Measurements from ENCODE around the gene PTPRK. TPM values are rescaled to one million over a fixed set of nuclear protein-coding genes. Genes with fewer than 3 reads are reported as not detected.

PTPRK gene
- total and polyA plus RNA-seq, 2 of the 8 experiments (the other 6 are each of a cell fraction or from before 2014, with no cell fraction given): 11.4 to 47.3 TPM

DNA sequence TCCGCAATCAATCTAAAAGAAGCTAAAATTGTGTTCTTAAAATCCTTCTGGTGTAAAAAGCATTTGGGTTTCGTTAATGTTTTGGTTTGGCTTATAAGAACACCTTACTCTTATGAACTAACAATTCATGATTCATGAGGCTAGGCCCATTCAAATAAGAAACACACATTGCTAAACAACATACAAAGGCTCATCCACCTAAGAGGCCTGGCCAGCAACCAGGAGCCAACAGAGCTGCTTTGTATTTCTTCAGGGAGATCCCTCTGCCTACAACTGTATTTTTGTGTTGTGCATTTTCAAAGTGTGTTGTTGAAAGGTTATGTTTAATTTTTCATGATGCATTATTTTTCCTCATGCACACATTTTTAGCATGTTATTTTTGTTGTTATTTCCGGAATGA is 98.6 kb downstream of the PTPRK start:
- Histone ChIP-seq H4K91ac (replicated peaks; ENCODE audit: insufficient read length, low read length) (no peak overlapping the region), H4K20me1 (replicated peaks in 1 of 2; ENCODE audit: control insufficient read depth in 1 of 2, insufficient read depth in 2 of 2, low read length in 2 of 2) (no peaks in the 10 kb centered on the region), H3K36me3 (ENCODE audit: control insufficient read depth in 2 of 4, insufficient read depth in 4 of 4, low read length in 3 of 4) (no peaks in the 10 kb centered on the region), H3K23me2 (ENCODE audit: low read depth, low read length) (no peaks in the 10 kb centered on the region), H3K23ac (ENCODE audit: insufficient read length) (no peak overlapping the region), H2AK5ac (ENCODE audit: low read depth, low read length) (no peak overlapping the region), H3K56ac (replicated peaks; ENCODE audit: insufficient read length, low read depth, low read length) (no peak overlapping the region), H3K4me1 (replicated peaks in 1 of 4; ENCODE audit: control insufficient read depth in 3 of 4, insufficient read depth in 4 of 4, low read length in 3 of 4) (no peaks in the 10 kb centered on the region), H4K5ac (ENCODE audit: insufficient read length, low read depth, low read length) (no peak overlapping the region), H2AFZ (ENCODE audit: low read length) (no peak overlapping the region), H4K8ac (ENCODE audit: extremely low read depth, insufficient read depth, low read length) (no peak overlapping the region), H2BK20ac (ENCODE audit: low read length) (no peak overlapping the region), H3K18ac (ENCODE audit: extremely low read depth, low read length) (no peak overlapping the region), H3K9ac (replicated peaks in 1 of 4; ENCODE audit: extremely low read depth in 1 of 4, low read depth in 3 of 4, low read length in 3 of 4) (no peak overlapping the region), H3K27me3 (replicated peaks in 1 of 4; ENCODE audit: control insufficient read depth in 3 of 4, extremely low read depth in 1 of 4, insufficient read depth in 3 of 4, low read length in 3 of 4) (no peaks in the 10 kb centered on the region), H3K4me2 (ENCODE audit: insufficient read depth in 1 of 2, low read depth in 2 of 2, low read length in 2 of 2) (no peak overlapping the region), H3K4me3 (ENCODE audit: extremely low read depth in 1 of 4, insufficient read depth in 2 of 4, low read depth in 3 of 4, low read length in 4 of 4) (no peak overlapping the region), H3K14ac (ENCODE audit: insufficient read length) (no peak overlapping the region), H3K79me2 (ENCODE audit: control insufficient read depth in 1 of 2, insufficient read depth in 2 of 2, low read length in 2 of 2) (peaks cover 0 to 13% of the 10 kb centered on the region in 2 experiments; a peak in 1 of 4 replicates), H3K27ac (ENCODE audit: low read depth, low read length) (no peak overlapping the region), H3K4ac (replicated peaks; ENCODE audit: insufficient read length, low read depth, low read length) (no peak overlapping the region), H2BK15ac (ENCODE audit: low read length) (no peak overlapping the region), H2BK5ac (ENCODE audit: low read depth, low read length) (no peak overlapping the region), H3K9me3 (ENCODE audit: insufficient read depth in 2 of 2, low read depth in 1 of 2, low read length in 1 of 2) (no peaks in the 10 kb centered on the region), H3K79me1 (ENCODE audit: low read depth, low read length) (no peaks in the 10 kb centered on the region; the same call in 1 of the 2 replicates), H2BK12ac (ENCODE audit: low read depth, low read length) (no peak overlapping the region), H2BK120ac (replicated peaks; ENCODE audit: low read depth, low read length) (no peak overlapping the region)
- ChIA-PET CTCF (ENCODE audit: partially characterized antibody) (interaction anchor here (1.0 kb wide), 1 partner anchor 12 kb away, joined by 3 read pairs; no protein-coding TSS in a partner anchor), POLR2A (ENCODE audit: partially characterized antibody) (no interaction called here)
- WGBS, 2 experiments (ENCODE audit: extremely low coverage in 1 of 2, insufficient coverage in 1 of 2, insufficient read length in 1 of 2, insufficient replicate concordance in 2 of 2, low coverage in 1 of 2, low lambda C conversion rate in 2 of 2, missing lambda C conversion rate in 1 of 2): 86% methylated on average over 3 of the region's 3 CpGs; no CpG with 5 or more reads in 1 of the 2 experiments
- no peak for DNase-seq (ENCODE audit: low read depth in 1 of 2, low spot score in 2 of 2)
- FAIRE-seq: no peak
- TF ChIP-seq GTF2F1 (IDR thresholded peaks at IDR 0.05; ENCODE audit: borderline replicate concordance, low read depth, low read length): no peak
- no peak for TF ChIP-seq PHF8 (conservative IDR thresholded peaks at IDR 0.05; ENCODE audit: low read depth, low read length)
- TF ChIP-seq, protein P1, sequence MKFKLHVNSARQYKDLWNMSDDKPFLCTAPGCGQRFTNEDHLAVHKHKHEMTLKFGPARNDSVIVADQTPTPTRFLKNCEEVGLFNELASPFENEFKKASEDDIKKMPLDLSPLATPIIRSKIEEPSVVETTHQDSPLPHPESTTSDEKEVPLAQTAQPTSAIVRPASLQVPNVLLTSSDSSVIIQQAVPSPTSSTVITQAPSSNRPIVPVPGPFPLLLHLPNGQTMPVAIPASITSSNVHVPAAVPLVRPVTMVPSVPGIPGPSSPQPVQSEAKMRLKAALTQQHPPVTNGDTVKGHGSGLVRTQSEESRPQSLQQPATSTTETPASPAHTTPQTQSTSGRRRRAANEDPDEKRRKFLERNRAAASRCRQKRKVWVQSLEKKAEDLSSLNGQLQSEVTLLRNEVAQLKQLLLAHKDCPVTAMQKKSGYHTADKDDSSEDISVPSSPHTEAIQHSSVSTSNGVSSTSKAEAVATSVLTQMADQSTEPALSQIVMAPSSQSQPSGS (IDR thresholded peaks at IDR 0.05; ENCODE audit: low read length): no peak
- TF ChIP-seq RFX5 (IDR thresholded peaks at IDR 0.05; ENCODE audit: borderline replicate concordance, low read depth, low read length): no peak
- no peak for TF ChIP-seq RAD21 (IDR thresholded peaks at IDR 0.05 in 1 of 2, conservative IDR thresholded peaks at IDR 0.05 in 1 of 2; ENCODE audit: low read depth in 2 of 2, low read length in 2 of 2)
- TF ChIP-seq CHD1 (IDR thresholded peaks at IDR 0.05; ENCODE audit: low read depth, low read length): no peak
- no peak for TF ChIP-seq ASH2L (IDR thresholded peaks at IDR 0.05; ENCODE audit: low read length)
- no peak for TF ChIP-seq BCL11A (IDR thresholded peaks at IDR 0.05; ENCODE audit: low read depth in 2 of 2, low read length in 2 of 2)
- TF ChIP-seq KDM1A (IDR thresholded peaks at IDR 0.05; ENCODE audit: borderline replicate concordance, low read length): no peak
- no peak for TF ChIP-seq SUZ12 (IDR thresholded peaks at IDR 0.05; ENCODE audit: low read length)
- no peak for TF ChIP-seq BRCA1 (IDR thresholded peaks at IDR 0.05; ENCODE audit: low read depth, low read length)
- TF ChIP-seq KDM5A (IDR thresholded peaks at IDR 0.05; ENCODE audit: low read length): no peak
- no peak for TF ChIP-seq RXRA (IDR thresholded peaks at IDR 0.05; ENCODE audit: insufficient read depth, low read depth, low read length)
